Raji (cell line): ENCODE measurements around the gene DOK7.

ENCODE experiments used
- POLR2A ChIP-seq: IDR thresholded peaks from 2 replicates; pipeline ENCODE4 v1.6.1; 2011; ENCODE audit warnings: low read depth, low read length, control low read depth; ENCODE audit not compliant: insufficient read depth

The DOK7 gene

DNA sequence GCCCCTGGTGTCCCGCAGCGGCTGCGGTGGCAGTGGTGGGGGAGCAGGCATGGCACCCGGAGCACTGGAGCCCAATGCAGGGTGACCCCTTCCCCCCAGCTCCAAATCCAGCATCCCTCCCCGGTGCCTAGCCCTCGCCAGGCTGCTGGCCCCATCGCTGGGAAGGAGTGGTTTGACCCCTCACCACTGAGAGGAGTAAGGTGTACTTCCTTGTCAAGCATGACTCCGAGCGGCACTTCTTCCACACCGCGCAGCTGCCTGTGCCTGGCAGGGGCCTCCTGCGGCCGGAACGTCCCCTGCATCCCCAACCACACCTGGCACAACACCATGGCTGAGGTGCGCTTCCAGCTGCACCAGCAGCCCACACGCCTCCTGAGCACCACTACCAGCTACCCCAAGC is 42.1 kb downstream of the DOK7 start:
- no peak for TF ChIP-seq POLR2A

DNA sequence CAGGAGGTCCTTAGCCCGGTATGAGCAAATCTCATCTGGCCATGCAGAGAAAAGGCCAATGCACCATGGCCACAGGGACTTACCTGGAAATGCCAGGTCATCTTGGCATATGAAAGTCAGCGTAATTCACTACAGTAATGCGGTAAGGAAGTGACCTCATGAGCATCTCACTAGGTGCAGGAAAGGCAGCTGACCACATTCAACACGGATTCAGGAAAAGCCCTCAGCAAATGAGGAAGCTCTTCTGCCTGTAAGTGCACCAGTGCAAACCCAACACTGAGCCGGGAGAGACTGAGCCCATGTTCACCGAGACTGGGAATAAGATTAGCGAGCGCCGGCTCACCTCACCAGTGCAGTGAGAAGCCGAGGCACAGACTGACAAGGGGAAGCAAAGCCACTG is 45.4 kb downstream of the DOK7 start:
- TF ChIP-seq POLR2A = no peak

DNA sequence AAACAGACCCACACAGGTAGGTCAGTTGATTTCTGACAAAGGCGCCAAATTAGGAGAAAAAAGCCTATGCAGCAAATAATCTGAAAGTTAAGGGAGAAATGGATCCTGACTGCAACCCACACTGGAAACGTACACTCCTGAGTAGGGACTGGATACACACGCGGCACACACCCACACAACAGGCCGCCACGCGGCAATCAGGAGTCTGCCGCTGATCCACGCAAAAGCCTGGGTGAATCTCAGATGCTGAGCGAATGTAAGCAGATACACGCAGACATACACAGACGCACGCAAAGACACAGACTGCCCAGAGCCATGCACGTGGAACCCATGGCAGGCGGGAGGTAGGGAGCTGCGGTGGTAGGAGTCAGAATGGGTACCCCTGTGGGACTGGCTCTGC is 47.4 kb downstream of the DOK7 start:
- no peak for TF ChIP-seq POLR2A

DNA sequence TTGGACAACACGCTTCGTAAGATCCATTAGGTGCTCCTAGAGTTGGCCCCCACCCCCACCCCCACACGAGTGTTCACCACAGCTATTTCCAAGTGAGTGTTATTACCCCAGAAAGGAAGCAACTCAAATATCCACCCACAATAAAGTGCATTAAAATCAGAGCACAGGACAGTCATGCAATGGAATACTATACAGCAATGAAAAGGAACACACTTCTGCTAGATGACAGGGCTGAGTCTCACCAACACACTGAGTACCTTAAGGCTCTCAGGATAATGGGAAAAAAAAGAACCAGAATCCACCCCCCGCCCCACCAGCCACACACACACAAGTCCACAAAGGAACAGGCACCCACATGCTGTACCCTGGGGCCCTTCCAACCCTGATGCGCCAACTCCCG is 48.1 kb downstream of the DOK7 start:
- no peak for TF ChIP-seq POLR2A

DNA sequence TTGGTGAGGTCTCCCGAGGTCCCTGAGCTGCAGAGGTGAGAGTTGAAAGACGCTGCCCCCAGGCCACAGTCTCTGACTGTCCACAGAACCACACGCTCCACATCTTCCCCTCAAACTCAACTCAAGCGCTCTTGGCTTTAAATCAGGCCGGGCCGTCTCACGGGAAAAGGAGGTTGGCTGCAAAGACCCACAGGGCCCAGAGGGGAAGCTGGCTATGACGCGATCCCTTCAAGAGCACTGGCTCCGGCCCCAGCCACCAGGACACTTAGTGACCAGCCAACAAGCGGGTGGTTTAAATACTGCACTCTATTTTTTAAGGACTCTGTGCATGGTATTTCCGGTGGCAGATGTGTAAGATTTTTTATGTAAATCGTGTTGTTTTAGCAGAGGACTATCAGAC is 49.2 kb downstream of the DOK7 start:
- TF ChIP-seq POLR2A = no peak

DNA sequence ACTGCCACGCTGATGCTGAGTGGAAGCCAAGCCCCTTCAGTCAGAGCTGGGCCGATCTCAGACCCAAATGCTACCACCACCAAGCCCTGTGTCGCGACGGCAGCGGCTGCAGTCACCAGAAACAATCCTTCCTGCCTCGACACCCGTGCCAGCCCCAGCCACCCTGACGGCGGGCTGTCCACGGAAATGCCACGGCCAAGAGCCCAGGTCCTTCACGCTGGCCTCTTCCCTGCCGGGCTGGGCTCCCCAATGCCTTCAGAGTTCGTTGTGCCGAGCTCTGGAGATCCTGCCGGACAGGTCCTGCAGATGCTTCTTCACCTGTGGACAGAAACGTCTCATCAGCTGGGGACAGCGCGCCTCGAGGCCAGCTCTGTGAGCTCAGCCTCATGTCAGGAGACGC is 49.6 kb downstream of the DOK7 start:
- TF ChIP-seq POLR2A = no peak

DNA sequence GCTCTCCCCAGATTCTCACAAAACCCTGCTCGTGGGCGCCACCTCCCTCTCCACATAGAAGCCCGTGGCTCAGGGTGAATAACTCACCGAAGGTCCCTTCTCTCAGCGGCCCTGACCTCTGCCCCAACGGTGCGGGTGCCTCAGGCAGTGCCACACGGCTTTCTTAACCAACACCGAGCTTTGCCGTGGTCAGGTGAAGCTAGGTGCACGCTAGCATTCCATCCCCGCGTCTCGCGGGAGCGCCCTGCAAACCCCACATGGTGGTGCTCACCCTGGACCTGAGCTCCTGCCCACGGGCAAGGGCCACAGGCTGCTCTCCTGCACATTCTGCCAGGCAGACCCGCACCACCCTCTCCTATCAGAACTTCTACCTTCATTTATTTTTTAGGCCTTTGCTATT is 50.7 kb downstream of the DOK7 start:
- no peak for TF ChIP-seq POLR2A

DNA sequence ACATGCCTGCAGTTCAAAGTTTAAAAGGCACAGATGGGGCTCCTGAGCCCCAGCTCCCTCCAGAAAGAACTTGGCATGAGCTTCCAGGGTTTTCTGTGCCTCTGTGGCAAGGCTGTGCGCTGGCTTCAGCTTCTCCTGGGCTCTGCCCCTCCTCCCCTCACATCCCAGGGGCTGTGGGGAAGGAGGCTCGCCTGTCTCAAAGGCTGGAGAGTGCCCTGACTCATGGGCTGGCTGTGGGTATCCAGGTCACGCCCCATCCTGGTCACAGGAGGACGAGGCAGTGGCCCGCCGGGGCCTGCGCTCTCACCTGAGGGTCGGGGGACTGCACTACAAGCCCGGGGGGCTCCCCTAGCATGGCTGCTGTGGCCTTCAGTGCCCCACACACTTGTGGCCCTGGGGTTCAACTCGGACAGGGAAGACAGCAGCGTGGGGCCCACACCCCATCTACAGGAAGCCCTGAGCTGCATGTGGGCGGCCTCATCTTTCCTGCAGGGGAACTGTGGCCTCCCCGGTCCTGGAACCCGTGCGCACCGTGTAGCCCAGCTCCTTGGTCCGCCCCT is 51.2 kb downstream of the DOK7 start:
- no peak for TF ChIP-seq POLR2A

DNA sequence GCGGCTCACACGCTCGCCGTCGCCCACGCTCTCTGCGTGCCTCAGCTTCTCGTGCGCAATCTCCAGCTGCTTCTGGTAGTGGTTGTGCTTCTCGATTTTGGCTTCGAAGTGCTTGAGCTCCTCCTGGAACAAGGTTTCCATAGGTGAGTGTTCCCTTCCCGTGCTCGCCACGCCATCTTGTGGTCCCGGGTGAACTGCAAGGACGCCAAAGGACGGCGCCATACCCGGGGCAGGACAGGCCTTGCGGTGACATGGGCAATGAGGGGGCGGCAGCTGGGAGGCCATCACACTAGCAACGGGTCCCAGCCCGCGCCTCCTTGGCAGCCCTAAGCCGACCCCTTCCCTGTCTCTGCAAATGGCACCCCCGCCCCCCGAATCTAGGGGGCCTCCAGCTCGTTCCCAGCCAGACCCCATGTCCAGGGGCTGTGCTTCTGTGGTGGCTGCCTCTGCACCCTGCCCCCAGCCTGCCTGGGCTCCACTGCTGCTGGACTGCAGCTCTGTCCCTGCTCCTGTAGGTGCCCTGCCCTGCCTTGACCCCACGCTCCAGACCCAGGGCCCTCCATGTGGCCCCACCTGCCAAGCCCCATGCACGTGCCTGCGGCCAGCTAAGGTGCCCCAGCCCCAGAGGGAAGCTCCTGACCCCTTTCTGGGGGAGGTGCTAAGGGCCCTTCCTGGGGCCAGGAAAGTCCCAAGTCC is 51.8 kb downstream of the DOK7 start:
- TF ChIP-seq POLR2A = no peak

DNA sequence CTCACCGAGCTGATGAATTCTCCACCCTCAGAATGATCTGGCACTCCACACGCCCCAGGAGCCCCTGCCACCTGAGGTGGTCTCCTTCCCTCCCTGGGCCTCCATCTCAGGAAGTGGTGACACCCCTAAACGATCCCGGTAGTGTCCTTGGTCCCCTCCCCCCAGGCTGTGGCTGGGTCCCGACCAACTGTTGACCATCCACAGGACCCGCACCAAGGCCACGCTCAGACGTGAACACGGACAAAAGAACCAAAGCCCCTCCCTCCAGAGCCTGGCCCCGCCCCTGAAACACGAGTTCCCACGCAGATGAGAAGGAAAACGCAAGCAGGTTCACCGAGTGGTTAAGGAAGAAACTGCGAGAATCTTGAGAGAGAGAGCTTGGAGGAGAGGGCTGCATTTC is 52.5 kb downstream of the DOK7 start:
- no peak for TF ChIP-seq POLR2A

DNA sequence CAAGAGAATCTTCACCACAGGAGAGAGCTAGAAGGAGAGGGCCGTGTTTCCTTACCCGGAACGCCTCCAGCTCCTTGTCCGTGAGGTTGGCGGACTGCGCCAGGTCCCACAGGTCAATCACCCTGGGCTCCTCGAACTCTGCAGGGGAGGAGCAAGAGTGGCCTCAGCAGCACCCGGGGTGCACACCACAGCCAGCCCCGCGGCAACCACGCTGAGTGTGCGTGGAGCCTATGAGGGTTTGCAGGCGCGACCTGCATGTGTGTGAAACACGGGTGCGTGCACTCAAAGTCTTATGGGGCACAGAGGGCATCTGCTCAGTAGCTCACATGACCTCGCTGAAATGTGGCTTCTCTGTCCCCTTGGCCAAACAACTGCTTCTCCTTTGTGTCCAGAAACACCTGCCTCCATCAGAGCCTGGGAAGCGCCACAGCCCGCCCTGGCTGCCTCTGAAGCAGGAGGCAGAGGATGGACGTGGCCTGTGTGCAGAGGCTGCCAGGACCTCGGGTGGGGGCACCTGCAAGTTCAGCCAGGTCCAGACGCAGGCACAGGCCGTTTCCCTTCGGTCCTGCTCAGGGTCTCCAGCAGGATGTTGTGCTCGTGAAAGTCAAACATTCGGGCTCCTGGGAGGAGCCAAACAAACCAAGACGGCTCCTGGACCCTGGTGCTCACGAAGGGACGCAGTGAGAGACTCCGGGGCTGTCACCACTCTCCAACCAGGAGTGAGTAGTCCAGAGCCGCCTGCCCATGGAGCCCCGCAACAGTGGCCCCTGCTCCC is 53.1 kb downstream of the DOK7 start:
- no peak for TF ChIP-seq POLR2A

DNA sequence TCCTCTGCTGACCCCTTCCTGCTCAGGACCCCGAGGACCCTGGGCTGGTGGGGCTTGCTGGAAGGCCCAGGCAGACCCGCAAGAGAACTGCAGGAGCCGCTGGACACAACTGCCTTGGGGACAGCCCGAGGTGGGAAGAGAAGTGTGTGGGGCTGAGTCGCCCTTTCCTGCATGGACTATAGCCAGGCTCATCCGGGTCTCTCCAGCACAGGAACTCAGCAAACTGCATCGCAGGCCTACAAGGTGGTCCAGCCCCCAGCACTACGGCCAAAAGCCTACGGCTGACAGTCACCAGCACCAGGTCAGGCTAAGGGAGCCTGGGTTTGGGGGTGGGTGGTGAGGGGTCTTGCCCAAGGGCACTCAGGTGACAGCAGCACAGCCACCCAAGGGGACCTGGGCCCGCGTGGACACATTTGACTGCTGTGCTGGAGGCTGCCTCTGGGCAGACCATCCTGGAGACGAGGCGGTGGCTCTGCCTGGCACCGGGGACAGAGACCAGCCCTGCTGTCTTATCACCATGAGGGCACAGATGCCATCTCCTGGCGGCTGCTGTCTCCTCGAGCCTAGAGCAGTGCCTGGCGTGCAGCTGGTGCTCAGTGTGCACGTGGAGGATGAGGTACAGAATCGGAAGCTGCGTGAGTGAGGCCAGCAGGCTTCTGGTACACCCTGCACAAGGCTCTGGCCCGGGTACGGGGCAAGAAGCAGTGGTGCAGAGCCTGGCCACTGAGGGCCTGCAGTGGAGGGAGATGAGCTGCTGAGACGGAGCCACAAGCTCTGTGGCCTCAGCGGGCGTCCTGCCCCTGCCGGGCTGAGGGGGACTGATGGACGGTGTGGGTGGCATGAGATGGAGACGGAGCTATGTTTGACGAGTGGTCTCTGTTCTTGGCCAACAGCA is 54.0 kb downstream of the DOK7 start:
- TF ChIP-seq POLR2A = no peak

DNA sequence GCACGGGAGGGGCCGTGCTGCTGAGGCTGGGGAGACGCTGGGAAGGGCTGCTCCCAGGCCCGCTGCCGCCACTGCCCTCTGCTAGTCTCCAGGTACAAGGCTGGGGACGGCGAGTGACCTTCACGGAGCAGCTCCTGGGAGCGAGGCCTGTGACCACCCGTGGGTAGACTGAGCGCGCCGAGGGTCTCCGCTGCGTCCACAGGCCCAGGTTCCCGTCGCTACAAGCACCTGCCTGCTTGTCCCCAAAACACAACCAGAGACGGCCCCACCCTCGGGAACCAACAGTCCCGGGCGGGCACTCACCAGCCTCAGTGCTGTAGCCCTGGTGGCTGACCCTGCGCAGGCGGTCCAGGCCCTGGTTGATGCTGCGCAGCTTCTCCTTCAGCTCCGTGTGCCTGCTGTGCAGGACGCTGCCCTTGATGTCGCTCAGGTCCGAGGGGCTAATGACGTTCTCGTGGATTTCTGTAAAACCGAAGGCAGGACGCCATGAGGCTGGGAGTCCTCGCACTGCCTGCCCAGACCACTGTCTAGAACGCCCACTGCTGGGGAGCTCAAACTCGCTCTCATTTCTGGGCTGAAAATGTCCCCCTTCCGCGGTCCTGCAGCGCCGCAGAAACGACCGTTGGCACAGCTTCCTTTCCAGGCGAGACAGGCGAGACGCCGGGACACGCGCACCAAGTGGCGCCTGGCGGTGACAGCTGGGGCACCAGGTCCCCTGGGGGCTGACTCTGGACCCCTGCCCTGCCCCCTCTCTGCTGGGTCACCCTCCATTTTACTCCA is 54.8 kb downstream of the DOK7 start:
- TF ChIP-seq POLR2A = no peak

DNA sequence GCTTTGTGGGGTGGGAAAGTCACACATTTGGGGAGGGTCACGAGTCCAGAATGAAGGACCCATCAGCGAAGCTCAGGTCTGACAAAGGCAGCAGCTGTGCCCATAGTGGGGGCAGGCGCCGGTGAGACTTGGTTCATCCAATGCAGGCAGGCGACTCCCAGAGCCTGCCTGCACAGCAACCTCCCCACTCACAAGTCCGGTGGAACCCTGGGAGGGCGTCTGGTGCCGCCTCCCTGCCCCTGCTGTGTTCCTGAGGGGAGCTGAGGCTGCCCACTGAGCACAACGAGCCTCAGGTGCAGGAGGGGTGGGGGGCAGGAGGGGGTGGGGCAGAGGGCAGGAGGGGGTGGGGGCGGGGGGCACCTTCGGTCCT is 55.4 kb downstream of the DOK7 start:
- no peak for TF ChIP-seq POLR2A

DNA sequence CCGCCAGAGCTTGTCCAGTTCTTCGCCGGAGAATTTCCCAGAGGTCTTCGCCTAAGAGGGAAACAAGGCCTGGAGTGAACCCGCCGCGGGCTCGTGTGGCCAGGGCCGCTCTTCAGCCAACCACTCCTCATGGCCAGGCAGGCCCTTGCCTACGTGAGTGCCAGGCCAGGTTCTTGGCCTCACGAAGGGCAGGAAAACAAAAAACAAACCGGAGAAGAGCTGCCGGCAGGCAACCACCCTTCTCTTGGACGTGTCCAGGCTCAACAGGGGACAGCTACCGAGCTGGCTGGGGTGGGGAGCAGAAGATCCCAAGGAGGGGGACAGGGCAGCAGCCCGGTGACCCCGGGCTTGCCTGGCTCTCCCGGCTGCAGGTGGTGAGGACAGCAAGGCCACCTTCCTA is 55.8 kb downstream of the DOK7 start:
- no peak for TF ChIP-seq POLR2A
